Fibroblast of lung (primary cell): ENCODE measurements around the gene LAMTOR5.

ENCODE experiments used
- EZH2 ChIP-seq: IDR thresholded peaks from 2 replicates; pipeline ENCODE4 v1.5.1; 2012; ENCODE audit warnings: low read length, control low read depth, mild to moderate bottlenecking; ENCODE audit errors: missing control alignments
- TF ChIP-seq, protein P1 (sequence below), 2 donors: IDR thresholded peaks in 1 of 2; conservative IDR thresholded peaks in 1 of 2; 1 replicate in 1 of 2; 2 replicates in 1 of 2; pipeline ENCODE4 v1.5.1; 2011 to 2012; ENCODE audit warnings: low read length in 2 of 2, control low read depth in 1 of 2, inconsistent platforms in 1 of 2, low read depth in 1 of 2, mild to moderate bottlenecking in 1 of 2

DNA sequence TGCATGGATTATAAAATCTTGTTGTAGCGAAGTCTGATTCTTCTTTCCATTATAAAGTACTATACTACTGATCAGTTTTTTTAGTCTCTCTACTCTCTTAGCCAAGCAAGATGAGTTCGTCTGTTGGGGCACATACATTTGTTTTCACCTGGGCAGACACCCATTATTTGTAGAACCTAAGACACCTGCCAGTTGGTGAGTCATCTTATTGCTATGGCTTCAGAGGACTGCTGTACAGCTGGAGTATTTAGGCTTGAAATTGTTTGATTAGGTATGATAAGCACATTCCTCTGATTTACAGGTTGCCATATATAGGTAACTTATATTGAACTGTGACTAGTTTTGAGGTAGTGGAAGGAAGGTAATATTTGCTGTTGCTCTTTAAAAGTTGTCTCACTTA lies 51.1 kb downstream of the LAMTOR5 start:
- TF ChIP-seq, protein P1, sequence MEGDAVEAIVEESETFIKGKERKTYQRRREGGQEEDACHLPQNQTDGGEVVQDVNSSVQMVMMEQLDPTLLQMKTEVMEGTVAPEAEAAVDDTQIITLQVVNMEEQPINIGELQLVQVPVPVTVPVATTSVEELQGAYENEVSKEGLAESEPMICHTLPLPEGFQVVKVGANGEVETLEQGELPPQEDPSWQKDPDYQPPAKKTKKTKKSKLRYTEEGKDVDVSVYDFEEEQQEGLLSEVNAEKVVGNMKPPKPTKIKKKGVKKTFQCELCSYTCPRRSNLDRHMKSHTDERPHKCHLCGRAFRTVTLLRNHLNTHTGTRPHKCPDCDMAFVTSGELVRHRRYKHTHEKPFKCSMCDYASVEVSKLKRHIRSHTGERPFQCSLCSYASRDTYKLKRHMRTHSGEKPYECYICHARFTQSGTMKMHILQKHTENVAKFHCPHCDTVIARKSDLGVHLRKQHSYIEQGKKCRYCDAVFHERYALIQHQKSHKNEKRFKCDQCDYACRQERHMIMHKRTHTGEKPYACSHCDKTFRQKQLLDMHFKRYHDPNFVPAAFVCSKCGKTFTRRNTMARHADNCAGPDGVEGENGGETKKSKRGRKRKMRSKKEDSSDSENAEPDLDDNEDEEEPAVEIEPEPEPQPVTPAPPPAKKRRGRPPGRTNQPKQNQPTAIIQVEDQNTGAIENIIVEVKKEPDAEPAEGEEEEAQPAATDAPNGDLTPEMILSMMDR (conservative IDR thresholded peaks at IDR 0.05 in 1 of 2, IDR thresholded peaks at IDR 0.05 in 1 of 2; ENCODE audit: low read depth in 1 of 2, low read length in 2 of 2) = no peak
- no peak for TF ChIP-seq EZH2
